AG04450 (cell line): ENCODE data around the gene ITPK1. TPM values are rescaled to one million over a fixed set of nuclear protein-coding genes. Genes with fewer than 3 reads are reported as not detected.

Experiments
- CTCF ChIA-PET: fragments of 300-600, 350-600 bp; formaldehyde crosslinking; extraction: SDS; loops from one replicate; lab custom pipeline; 2022; ENCODE audit warnings: antibody characterized with exemption, inconsistent platforms; lab: Charles Lee
- POLR2A ChIA-PET: fragments of 350-600 bp; formaldehyde crosslinking; extraction: SDS; loops from one replicate; lab custom pipeline; 2021; ENCODE audit warnings: antibody characterized with exemption, inconsistent platforms; lab: Yijun Ruan, JAX
- DNase-seq: peaks from one replicate; pipeline ENCODE4 v3.0.0-alpha.2; 2011; ENCODE audit warnings: low read depth, low spot score
- H3K27ac ChIP-seq: one replicate; pipeline ENCODE4 v1.5.1; 2012; ENCODE audit warnings: low read depth, low read length, control low read depth
- H3K27me3 ChIP-seq: one replicate; pipeline ENCODE4 v1.6.0; 2012; ENCODE audit warnings: low read length; ENCODE audit not compliant: control insufficient read depth, insufficient read depth
- H3K4me3 ChIP-seq: 2 replicates; pipeline ENCODE4 v1.5.1; 2011; ENCODE audit warnings: mild to moderate bottlenecking, low read depth, low read length, control low read depth
- H3K9me3 ChIP-seq: 2 replicates; pipeline ENCODE4 v1.5.1; 2012; ENCODE audit warnings: low read length; ENCODE audit not compliant: control insufficient read depth, insufficient read depth
- polyA plus RNA-seq: library from polyadenylated mRNA; depleted of rRNA; stranded (reverse); fragments of >200 nt; gene quantifications from 2 replicates; pipeline ENCODE4 v1.2.3, GENCODE V29; 2011
- TF ChIP-seq, protein P1 (sequence below): IDR thresholded peaks from 2 replicates; pipeline ENCODE4 v1.5.1; 2011; ENCODE audit warnings: low read depth, low read length, control low read depth, inconsistent platforms

ITPK1 gene
- polyA plus RNA-seq, 1 experiment, result 13.6 TPM

DNA sequence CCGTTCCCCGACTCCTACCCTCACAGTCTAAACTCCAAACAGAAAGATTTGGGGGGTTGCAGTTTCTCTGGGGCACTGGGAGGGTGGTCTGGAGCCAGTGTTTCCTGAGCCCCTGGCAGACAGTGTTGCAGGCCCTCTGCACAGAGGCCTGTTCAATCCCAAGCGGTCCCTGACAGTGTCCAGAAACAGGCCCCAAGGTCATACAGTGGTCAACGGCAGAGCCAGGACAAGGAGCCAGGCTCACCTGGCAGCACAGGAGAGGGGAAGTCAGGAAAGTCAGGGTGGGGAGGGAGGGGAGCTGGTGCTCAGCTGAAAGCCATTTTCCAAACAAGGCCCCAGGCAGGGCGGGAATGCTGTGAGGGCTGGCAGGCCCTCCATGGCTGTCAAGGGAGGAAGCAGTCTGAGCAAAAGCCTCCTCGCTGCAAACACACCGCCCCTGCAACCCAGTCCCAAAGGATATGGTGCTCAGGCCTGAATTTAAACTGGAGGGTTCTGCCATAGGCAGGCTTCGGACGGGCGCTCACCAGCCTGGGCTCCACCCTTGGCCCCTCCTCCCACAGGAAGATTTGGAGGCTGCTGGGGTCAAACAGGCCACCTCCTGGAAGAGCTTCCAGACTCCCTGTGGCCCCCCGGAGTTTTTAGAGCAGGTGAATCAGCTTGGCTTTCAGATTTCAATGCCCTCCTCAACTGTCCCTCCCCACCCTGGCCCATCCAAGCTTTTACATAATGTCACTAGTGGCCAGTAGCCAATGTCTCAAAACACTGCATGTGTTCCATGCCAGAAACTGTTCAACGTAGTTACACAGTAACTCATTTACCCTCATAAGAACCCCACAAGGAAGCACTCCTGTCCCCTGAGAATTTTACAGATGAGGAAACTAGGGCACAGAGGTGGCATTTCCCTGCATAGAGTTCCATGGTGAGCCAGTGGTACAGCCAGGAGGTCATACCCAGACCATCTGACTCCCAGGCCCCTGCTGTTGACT, 151.3 kb downstream of the ITPK1 start:
- POLR2A ChIA-PET, result no interaction called here
- H3K27ac ChIP-seq, result no peak overlapping the region
- no peaks in the 10 kb centered on the region for H3K27me3 ChIP-seq
- CTCF ChIA-PET, result no interaction called here
- no peak overlapping the region for H3K4me3 ChIP-seq
- DNase-seq, result no peak
- TF ChIP-seq, protein P1, sequence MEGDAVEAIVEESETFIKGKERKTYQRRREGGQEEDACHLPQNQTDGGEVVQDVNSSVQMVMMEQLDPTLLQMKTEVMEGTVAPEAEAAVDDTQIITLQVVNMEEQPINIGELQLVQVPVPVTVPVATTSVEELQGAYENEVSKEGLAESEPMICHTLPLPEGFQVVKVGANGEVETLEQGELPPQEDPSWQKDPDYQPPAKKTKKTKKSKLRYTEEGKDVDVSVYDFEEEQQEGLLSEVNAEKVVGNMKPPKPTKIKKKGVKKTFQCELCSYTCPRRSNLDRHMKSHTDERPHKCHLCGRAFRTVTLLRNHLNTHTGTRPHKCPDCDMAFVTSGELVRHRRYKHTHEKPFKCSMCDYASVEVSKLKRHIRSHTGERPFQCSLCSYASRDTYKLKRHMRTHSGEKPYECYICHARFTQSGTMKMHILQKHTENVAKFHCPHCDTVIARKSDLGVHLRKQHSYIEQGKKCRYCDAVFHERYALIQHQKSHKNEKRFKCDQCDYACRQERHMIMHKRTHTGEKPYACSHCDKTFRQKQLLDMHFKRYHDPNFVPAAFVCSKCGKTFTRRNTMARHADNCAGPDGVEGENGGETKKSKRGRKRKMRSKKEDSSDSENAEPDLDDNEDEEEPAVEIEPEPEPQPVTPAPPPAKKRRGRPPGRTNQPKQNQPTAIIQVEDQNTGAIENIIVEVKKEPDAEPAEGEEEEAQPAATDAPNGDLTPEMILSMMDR, result no peak
- no peaks in the 10 kb centered on the region; the same call in 1 of the 2 replicates for H3K9me3 ChIP-seq

DNA sequence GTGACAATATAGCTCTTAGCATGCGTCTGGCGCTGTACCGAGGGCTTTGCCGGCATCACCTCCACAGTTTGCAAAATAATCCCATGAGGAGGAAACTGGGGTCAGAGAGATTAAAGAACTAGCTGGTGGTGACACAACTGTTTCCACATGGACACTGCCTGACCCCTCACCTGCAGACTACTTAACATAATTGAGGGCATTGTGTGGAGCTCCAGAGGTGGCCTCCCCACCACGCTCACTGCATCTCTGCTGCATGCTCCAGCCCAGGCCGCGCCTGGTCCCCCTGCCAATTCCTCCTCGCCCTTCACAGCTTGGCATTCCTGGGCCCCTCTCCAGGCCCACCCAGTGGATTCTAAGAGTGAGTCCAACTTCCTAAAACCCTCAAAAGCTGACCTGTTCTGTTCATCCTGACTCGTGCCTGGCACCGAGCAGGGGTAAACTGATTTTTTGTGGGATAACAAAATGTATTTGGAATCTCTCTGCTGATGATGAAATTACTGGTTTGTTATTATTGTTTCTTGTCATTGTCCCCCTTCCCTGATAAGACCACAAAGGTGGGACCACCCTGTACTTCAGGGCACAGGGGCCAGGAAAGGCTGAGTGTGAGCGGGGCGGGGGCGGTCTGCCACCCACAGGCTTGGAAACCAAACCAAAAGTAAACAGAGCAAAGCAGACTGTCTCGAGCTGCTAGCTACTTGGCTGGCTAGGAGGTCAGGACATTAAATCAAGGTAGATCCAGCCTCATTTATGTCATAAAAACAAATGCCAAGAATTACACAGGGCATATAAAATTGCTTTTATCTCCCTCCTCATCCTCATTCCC, 152.2 kb downstream of the ITPK1 start:
- no peak for DNase-seq
- no peak overlapping the region for H3K27ac ChIP-seq
- POLR2A ChIA-PET, result interaction anchor here (0.6 kb wide), 1 partner anchor 1460 kb away, joined by 4 read pairs; no protein-coding TSS in a partner anchor
- no peaks in the 10 kb centered on the region; the same call in 1 of the 2 replicates for H3K9me3 ChIP-seq
- CTCF ChIA-PET, result interaction anchor here (0.6 to 2.8 kb wide), 3 partner anchors 12 to 175 kb away, joined by 3 to 15 read pairs (median 8); no protein-coding TSS in a partner anchor
- TF ChIP-seq, protein P1, result no peak
- no peak overlapping the region for H3K4me3 ChIP-seq
- H3K27me3 ChIP-seq, result no peaks in the 10 kb centered on the region

DNA sequence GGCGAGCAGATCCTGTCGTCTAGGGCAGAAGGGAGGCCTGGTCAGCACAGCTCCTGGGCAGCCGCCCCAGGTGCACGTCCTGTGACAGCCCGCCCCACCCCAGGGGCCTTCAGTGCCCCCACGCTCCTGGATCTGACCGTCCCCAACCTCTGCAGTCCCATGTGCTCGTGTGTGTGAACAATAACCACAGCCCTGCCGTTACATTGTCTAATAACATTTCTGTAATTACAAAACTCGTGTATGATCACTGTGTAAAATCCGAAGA, 153.0 kb downstream of the ITPK1 start:
- Histone ChIP-seq H3K4me3 (no peak overlapping the region), H3K27me3 (no peaks in the 10 kb centered on the region), H3K9me3 (no peaks in the 10 kb centered on the region; the same call in 1 of the 2 replicates), H3K27ac (no peak overlapping the region)
- ChIA-PET CTCF (interaction anchor here (0.6 to 2.8 kb wide), 3 partner anchors 11 to 176 kb away, joined by 3 to 15 read pairs (median 8); no protein-coding TSS in a partner anchor), POLR2A (interaction anchor here (0.6 kb wide), 1 partner anchor 1459 kb away, joined by 4 read pairs; no protein-coding TSS in a partner anchor)
- TF ChIP-seq, protein P1, result no peak
- no peak for DNase-seq

DNA sequence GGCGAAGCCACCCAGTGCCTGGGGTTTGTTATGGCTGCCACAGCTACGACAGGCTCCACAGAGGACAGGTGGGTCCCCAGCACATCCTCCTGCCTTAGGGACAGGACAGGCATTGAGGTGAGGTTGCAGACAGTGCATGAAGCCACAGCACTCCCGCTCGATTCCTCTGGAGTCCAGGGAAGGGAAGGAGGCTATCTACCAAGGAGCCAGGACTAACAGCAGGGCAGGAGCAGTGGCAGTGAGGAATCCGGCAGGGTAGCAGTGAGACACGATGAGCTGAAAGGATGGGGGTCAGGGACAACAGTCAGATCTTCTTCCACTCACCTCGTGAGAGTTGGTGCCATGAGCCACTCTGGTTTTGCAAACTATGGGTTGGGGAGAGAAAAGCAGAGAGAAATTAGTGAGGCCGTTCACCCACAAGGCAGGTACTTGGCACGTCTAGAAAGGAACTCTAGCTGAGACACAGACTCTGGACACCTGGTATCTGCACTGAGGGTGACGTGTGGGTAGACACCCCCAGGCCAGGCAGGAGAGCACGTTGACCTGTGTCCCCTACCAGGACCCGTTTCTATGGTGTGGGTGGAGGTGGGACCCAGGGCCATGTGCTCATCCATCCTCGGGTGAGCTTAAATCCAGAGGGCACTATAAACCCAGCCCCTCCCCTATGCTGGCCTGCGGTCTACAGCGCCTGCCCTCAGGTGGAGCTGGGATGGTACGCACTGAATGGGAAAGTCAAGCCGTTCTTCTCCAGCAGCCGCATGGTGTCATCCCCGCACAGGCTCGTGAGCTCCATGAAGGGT, 153.5 kb downstream of the ITPK1 start:
- Histone ChIP-seq H3K9me3 (no peaks in the 10 kb centered on the region; the same call in 1 of the 2 replicates), H3K27ac (no peak overlapping the region), H3K4me3 (no peak overlapping the region), H3K27me3 (no peaks in the 10 kb centered on the region)
- POLR2A ChIA-PET, result interaction anchor here (0.5 to 0.6 kb wide), 2 partner anchors 177 to 1458 kb away, joined by 3 to 4 read pairs; no protein-coding TSS in a partner anchor
- CTCF ChIA-PET, result interaction anchor here (0.6 to 2.8 kb wide), 4 partner anchors 10 to 855 kb away, joined by 3 to 15 read pairs (median 6); no protein-coding TSS in a partner anchor
- no peak for DNase-seq
- TF ChIP-seq, protein P1, result no peak
